Measurements from ENCODE around the gene RPL27A. TPM values are rescaled to one million over a fixed set of nuclear protein-coding genes. Genes with fewer than 3 reads are reported as not detected.

Gene RPL27A
- total RNA-seq, 1 experiment from 2014 or later: 1,481 TPM

GRCh38 chr11:8715501-8715900 is 32.9 kb downstream of the RPL27A start:
- in situ Hi-C loops (cut with HindIII; ENCODE audit: low sequenced_read_pairs): no loop called here
- DNase-seq (ENCODE audit: low spot score): peak; percentile 69

- DNase-seq (ENCODE audit: low spot score): no peak
- in situ Hi-C loops (cut with HindIII; ENCODE audit: low sequenced_read_pairs): no loop called here
Observed at GRCh38 chr11:8717544-8717875, 34.9 kb downstream of the RPL27A start.

GRCh38 chr11:8717876-8718753 is 35.5 kb downstream of the RPL27A start:
- DNase-seq (ENCODE audit: low spot score): no peak
- in situ Hi-C loops (cut with HindIII; ENCODE audit: low sequenced_read_pairs): no loop called here

- DNase-seq (ENCODE audit: low spot score): peak; percentile 71
- in situ Hi-C loops (cut with HindIII; ENCODE audit: low sequenced_read_pairs): no loop called here
Observed at GRCh38 chr11:8719211-8719649, 36.6 kb downstream of the RPL27A start.

- no peak for DNase-seq (ENCODE audit: low spot score)
- in situ Hi-C loops (cut with HindIII; ENCODE audit: low sequenced_read_pairs): no loop called here
Observed at GRCh38 chr11:8719721-8720120, 37.1 kb downstream of the RPL27A start.

GRCh38 chr11:8720352-8720751 is 37.8 kb downstream of the RPL27A start:
- in situ Hi-C loops (cut with HindIII; ENCODE audit: low sequenced_read_pairs): no loop called here
- DNase-seq (ENCODE audit: low spot score): no peak

- DNase-seq (ENCODE audit: low spot score): no peak
- in situ Hi-C loops (cut with HindIII; ENCODE audit: low sequenced_read_pairs): no loop called here
Observed at GRCh38 chr11:8720868-8721608, 38.4 kb downstream of the RPL27A start.

GRCh38 chr11:8721609-8722500 is 39.3 kb downstream of the RPL27A start:
- in situ Hi-C loops (cut with HindIII; ENCODE audit: low sequenced_read_pairs): no loop called here
- DNase-seq (ENCODE audit: low spot score): no peak

- DNase-seq (ENCODE audit: low spot score): no peak
- in situ Hi-C loops (cut with HindIII; ENCODE audit: low sequenced_read_pairs): no loop called here
Observed at GRCh38 chr11:8722809-8723208, 40.2 kb downstream of the RPL27A start.

- peak; percentile 72 for DNase-seq (ENCODE audit: low spot score)
- in situ Hi-C loops (cut with HindIII; ENCODE audit: low sequenced_read_pairs): no loop called here
Observed at GRCh38 chr11:8723711-8724110, 41.1 kb downstream of the RPL27A start.

- DNase-seq (ENCODE audit: low spot score): no peak
- in situ Hi-C loops (cut with HindIII; ENCODE audit: low sequenced_read_pairs): no loop called here
Observed at GRCh38 chr11:8724682-8725081, 42.1 kb downstream of the RPL27A start.

GRCh38 chr11:8726395-8726794 is 43.8 kb downstream of the RPL27A start:
- no peak for DNase-seq (ENCODE audit: low spot score)
- in situ Hi-C loops (cut with HindIII; ENCODE audit: low sequenced_read_pairs): no loop called here

- DNase-seq (ENCODE audit: low spot score): no peak
- in situ Hi-C loops (cut with HindIII; ENCODE audit: low sequenced_read_pairs): no loop called here
Observed at GRCh38 chr11:8728563-8728962, 46.0 kb downstream of the RPL27A start.

- no peak for DNase-seq (ENCODE audit: low spot score)
- in situ Hi-C loops (cut with HindIII; ENCODE audit: low sequenced_read_pairs): no loop called here
Observed at GRCh38 chr11:8729067-8729466, 46.5 kb downstream of the RPL27A start.

GRCh38 chr11:8729837-8730696 is 47.5 kb downstream of the RPL27A start:
- in situ Hi-C loops (cut with HindIII; ENCODE audit: low sequenced_read_pairs): no loop called here
- no peak for DNase-seq (ENCODE audit: low spot score)

- DNase-seq (ENCODE audit: low spot score): no peak
- in situ Hi-C loops (cut with HindIII; ENCODE audit: low sequenced_read_pairs): no loop called here
Observed at GRCh38 chr11:8730697-8731020, 48.1 kb downstream of the RPL27A start.

GRCh38 chr11:8731647-8732323 is 49.2 kb downstream of the RPL27A start:
- no peak for DNase-seq (ENCODE audit: low spot score)
- in situ Hi-C loops (cut with HindIII; ENCODE audit: low sequenced_read_pairs): no loop called here

GRCh38 chr11:8732324-8732670 is 49.7 kb downstream of the RPL27A start:
- in situ Hi-C loops (cut with HindIII; ENCODE audit: low sequenced_read_pairs): no loop called here
- DNase-seq (ENCODE audit: low spot score): no peak

All from G401 (cell line).